ENCODE measurements around the gene BICC1.
A peak's percentile ranks its signal among the peaks of the same experiment; 100 is the strongest.

BICC1 gene

DNA sequence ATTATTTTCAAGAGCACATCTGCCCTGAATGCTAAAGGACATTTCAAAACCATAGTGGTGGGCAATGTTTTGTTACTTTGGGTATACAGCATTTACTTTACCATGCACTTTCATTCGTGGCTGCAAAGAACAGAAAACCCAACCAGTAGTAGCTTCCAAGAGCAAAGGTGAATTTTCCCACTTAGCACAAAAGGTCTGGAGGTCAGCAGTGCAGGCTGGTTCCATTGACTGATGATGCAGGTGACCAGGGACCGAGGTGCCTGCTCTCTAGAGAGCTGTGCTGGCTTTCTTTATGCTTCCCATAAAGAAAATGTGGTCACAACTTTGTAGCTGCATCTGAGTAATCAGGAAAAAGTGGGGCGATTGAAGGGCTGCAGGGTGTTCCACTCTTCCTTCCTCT, 240.0 kb downstream of the BICC1 start:
- no peak for DNase-seq (ENCODE audit: low spot score)

- no peak for DNase-seq (ENCODE audit: low spot score)
Measured at GRCh38 chr10:58753425-58753824, 240.8 kb downstream of the BICC1 start.

DNA sequence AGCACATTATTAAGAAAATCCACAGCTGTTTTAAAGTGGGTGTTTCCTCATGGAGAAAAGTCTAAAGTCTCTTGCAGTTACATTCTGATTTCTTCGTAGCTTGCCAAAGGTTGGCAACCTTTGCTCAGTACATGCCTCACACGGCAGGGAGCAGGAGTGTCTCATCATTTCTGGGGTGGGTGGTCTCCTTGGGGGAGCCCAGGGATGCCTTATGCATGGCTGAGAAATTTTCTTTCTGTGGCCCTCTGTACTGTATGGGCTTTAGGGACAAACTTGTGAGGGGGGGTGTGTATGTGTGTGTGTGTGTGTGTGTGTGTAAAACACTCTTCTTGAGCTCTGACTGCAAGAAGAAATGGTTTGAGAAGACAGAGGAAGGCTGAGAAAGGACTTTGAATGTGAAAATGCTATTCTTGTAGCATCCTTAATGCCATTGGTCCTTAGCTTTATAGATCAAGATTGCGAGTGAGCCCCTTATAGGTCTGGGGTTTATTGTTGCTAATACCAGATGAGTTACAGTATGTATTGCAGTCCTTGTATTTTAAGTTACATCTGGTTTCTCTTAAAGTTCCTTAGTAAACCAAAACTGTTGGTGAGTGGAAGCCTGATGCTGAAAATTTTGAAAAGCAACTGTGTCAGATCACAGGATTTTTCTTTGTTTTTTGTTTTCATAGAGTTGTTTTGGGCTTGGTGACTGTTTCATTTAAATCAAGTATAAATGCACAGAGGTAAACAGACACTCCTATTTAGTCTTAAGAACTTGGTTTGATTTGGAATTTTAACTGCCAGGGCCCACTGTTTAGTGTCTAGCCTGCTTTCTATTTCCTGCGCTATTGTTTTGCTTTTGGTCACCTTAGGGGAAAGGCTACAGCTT, 242.0 kb downstream of the BICC1 start:
- DNase-seq (ENCODE audit: low spot score): no peak

DNA sequence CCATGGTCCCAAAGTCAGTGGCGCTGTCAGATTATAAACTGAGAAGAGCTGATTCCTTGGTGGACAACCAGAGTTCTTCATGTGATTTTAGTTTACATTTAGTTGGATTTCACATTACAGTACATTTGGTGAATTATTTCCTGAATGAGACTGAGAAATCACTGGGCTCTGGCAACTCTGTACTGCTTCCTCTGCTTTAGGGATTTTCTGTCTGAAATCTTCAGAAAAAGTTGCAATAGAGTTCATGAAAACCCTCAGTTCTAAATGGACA, 242.6 kb downstream of the BICC1 start:
- DNase-seq (ENCODE audit: low spot score): no peak

GRCh38 chr10:58755677-58756076, 243.0 kb downstream of the BICC1 start:
- no peak for DNase-seq (ENCODE audit: low spot score)

- DNase-seq (ENCODE audit: low spot score): no peak
Measured at GRCh38 chr10:58756130-58756719, 243.6 kb downstream of the BICC1 start.

GRCh38 chr10:58757352-58758065, 244.8 kb downstream of the BICC1 start:
- no peak for DNase-seq (ENCODE audit: low spot score)

DNA sequence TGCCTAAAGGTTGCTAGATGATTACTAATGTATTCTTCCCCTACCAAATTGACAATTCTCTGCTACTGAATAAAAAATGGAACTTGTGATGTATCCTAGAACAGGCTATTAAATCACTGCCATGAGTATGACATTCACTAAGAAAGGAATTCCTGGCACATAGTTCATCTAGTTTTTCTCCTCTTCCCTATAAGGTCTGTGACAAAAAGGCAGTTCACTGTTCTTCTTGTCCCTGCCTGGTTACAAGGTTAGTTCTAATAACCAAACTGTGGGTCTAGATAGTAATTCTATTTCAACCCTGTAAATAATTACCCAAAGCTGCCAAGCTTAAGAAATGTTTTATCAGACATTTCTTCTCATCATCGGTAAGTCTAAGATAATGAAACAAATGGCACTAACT, 245.6 kb downstream of the BICC1 start:
- DNase-seq (ENCODE audit: low spot score): no peak

- no peak for DNase-seq (ENCODE audit: low spot score)
Measured at GRCh38 chr10:58764087-58764747, 251.5 kb downstream of the BICC1 start.

- DNase-seq (ENCODE audit: low spot score): no peak
Measured at GRCh38 chr10:58765910-58766309, 253.2 kb downstream of the BICC1 start.

GRCh38 chr10:58767652-58768051, 255.0 kb downstream of the BICC1 start:
- no peak for DNase-seq (ENCODE audit: low spot score)

- no peak for DNase-seq (ENCODE audit: low spot score)
Measured at GRCh38 chr10:58771863-58772262, 259.2 kb downstream of the BICC1 start.

DNA sequence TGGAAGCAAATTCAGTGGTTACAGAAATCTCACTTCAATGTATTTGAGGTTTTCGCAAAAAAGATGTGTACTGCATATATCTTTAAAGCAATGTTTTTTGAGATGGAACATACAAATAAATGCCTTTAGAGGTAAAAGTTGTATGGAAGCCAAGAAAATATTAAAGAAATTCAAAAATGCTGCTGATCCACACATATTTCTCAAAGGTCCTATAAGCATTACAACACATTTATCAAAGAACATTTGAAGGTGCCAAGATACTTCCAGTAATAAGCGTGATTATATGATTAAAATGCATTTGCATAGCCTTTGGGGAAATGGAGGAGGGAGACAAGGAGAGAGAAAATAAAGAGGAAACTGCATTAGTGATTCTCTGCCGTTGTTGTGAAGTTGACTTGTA, 260.1 kb downstream of the BICC1 start:
- DNase-seq (ENCODE audit: low spot score): no peak

DNA sequence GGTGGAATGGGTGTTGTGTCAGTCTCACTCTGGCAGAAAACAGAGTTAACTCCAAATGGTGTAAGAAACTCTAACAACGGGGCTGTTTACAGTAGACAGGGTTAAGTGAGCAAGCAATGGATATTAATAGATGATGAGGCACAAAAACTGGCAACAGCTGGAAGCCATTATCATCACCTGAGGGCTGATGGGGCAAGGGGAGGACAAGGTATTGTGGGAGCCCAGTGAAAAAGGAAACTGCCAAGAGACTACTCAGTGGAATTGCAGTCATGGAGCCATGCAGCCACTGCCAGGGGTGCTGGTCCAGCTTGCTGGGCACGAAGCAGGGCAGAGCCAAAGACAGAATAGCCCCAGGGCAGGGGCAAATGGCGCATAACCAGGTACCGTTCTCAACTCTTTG, 260.7 kb downstream of the BICC1 start:
- DNase-seq (ENCODE audit: low spot score): no peak

DNA sequence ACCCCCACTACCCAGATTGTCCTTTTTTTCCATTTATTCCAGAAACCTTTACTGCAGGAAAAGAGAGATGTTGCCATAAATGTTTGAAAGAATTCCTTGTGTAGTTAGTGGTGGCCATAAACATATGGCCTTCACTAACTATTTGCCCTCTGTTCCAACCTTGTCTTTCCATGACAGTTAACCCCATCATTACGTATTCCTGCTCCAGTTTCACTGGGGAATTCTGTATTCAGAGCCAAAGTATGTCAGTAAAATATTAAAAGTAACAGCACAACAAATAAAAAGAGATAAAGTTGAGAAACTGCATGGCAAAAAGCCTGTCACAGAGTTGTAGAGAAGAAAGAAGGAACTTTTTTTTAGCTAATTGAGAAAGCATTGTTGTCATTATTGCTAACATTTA, 261.3 kb downstream of the BICC1 start:
- no peak for DNase-seq (ENCODE audit: low spot score)

- DNase-seq (ENCODE audit: low spot score): no peak
Measured at GRCh38 chr10:58775960-58776567, 263.4 kb downstream of the BICC1 start.

DNA sequence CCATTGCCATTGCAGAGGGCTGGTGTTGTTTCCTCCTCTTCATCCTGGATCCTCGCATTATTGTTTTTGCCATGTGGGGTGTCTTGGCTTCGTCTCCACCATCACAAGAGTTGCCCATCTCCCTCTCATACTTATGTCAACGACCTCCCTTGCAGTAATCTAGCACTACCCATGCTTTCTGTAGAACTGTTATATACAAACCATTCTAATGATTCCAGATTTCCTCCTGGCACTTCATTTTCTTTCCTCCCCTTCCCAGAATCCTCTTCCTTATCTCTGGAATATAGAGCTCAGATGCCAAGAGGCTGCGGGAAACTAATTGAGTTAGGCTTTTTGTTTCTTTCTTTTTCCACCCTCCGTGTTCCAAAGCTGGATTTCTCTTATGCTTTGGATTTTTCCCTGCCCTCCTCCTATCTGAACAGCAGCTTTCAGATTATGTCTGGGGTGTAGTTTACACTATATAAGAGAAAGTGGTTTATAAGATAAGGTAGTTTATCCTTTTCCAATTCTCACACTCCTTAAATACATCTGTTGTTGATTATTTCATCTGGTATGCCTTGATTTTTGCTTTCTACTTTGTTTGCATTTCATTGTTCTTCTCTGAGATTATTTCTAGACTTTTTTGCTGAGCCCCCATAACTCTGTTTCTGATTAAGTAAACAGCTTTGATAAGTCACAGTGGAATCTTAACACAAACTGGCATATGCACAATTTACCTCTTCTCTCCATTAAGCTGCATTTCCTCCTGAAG, 264.1 kb downstream of the BICC1 start:
- DNase-seq (ENCODE audit: low spot score): no peak

- no peak for DNase-seq (ENCODE audit: low spot score)
Measured at GRCh38 chr10:58778966-58779365, 266.3 kb downstream of the BICC1 start.

- DNase-seq (ENCODE audit: low spot score): no peak
Measured at GRCh38 chr10:58779594-58779993, 266.9 kb downstream of the BICC1 start.

- no peak for DNase-seq (ENCODE audit: low spot score)
Measured at GRCh38 chr10:58780476-58780875, 267.8 kb downstream of the BICC1 start.

- DNase-seq (ENCODE audit: low spot score): peak; percentile 41
Measured at GRCh38 chr10:58781873-58782488, 269.3 kb downstream of the BICC1 start.
